ENCODE results near the gene AK6. TPM values are rescaled to one million over a fixed set of nuclear protein-coding genes. Genes with fewer than 3 reads are reported as not detected.

Gene AK6
- total RNA-seq, 2 experiments from 2014 or later = 54.9 to 85.7 TPM

GRCh38 chr5:69414885-69415583 is 45.7 kb upstream of the AK6 start, which contains the start of gene MARVELD2:
Gene MARVELD2, plus strand, starts transcription at chr5:69415116. Its CDS starts 4,270 bp downstream, at chr5:69419386.
- Histone ChIP-seq H3K27ac (ENCODE audit: low read depth, low read length, poor library complexity, severe bottlenecking) (no peak within 1 kb of the TSS), H3K4me2 (ENCODE audit: low read length) (peak within 1 kb of the TSS; percentile 22; the same call in 1 of the 2 replicates), H3K36me3 (ENCODE audit: insufficient read depth, low read length) (peaks cover 73% of the 10 kb centered on the region), H3K4me1 (ENCODE audit: insufficient read depth, low read length, poor library complexity, severe bottlenecking) (no peaks in the 10 kb centered on the region), H3K79me2 (ENCODE audit: insufficient read depth, low read depth, low read length) (no peaks in the 10 kb centered on the region), H2AFZ (ENCODE audit: low read length) (no peak within 1 kb of the TSS), H3K9me2 (ENCODE audit: insufficient read depth, low read length) (no peaks in the 10 kb centered on the region), H4K20me1 (ENCODE audit: insufficient read depth, low read length) (no peaks in the 10 kb centered on the region), H3K4me3 (ENCODE audit: low read depth, low read length, poor library complexity, severe bottlenecking) (no peak within 1 kb of the TSS), H3K9me3 (ENCODE audit: low read length) (no peaks in the 10 kb centered on the region)
- TF ChIP-seq EZH2phosphoT487 (IDR thresholded peaks at IDR 0.05; ENCODE audit: borderline replicate concordance, low read depth, low read length) = no peak
- TF ChIP-seq, protein P1, sequence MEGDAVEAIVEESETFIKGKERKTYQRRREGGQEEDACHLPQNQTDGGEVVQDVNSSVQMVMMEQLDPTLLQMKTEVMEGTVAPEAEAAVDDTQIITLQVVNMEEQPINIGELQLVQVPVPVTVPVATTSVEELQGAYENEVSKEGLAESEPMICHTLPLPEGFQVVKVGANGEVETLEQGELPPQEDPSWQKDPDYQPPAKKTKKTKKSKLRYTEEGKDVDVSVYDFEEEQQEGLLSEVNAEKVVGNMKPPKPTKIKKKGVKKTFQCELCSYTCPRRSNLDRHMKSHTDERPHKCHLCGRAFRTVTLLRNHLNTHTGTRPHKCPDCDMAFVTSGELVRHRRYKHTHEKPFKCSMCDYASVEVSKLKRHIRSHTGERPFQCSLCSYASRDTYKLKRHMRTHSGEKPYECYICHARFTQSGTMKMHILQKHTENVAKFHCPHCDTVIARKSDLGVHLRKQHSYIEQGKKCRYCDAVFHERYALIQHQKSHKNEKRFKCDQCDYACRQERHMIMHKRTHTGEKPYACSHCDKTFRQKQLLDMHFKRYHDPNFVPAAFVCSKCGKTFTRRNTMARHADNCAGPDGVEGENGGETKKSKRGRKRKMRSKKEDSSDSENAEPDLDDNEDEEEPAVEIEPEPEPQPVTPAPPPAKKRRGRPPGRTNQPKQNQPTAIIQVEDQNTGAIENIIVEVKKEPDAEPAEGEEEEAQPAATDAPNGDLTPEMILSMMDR (conservative IDR thresholded peaks at IDR 0.05; ENCODE audit: low read length) = no peak
- BruUV-seq (replicated peaks) = no TSS peak
- ChIA-PET POLR2A (no interaction called here), CTCF (ENCODE audit: unreplicated experiment) (no interaction called here)
- no peak for DNase-seq (ENCODE audit: low spot score)
- intact Hi-C loops (cut with micrococcal nuclease; ENCODE audit: unreplicated experiment) = loop anchor here (5.0 kb wide), 1 partner anchor 323 kb away; the partner anchor contains the start of gene SLC30A5

GRCh38 chr5:69404659-69405330 is 35.5 kb upstream of the AK6 start:
- H3K4me1 ChIP-seq (ENCODE audit: insufficient read depth, low read length, poor library complexity, severe bottlenecking) = no peaks in the 10 kb centered on the region
- BruUV-seq (replicated peaks) = no TSS peak
- H3K4me3 ChIP-seq (ENCODE audit: low read depth, low read length, poor library complexity, severe bottlenecking) = no peak overlapping the region
- CTCF ChIA-PET (ENCODE audit: unreplicated experiment) = no interaction called here
- no peak overlapping the region for H2AFZ ChIP-seq (ENCODE audit: low read length)
- no peaks in the 10 kb centered on the region for H3K9me3 ChIP-seq (ENCODE audit: low read length)
- no peaks in the 10 kb centered on the region for H4K20me1 ChIP-seq (ENCODE audit: insufficient read depth, low read length)
- H3K27ac ChIP-seq (ENCODE audit: low read depth, low read length, poor library complexity, severe bottlenecking) = no peak overlapping the region
- no peaks in the 10 kb centered on the region for H3K79me2 ChIP-seq (ENCODE audit: insufficient read depth, low read depth, low read length)
- no peaks in the 10 kb centered on the region for H3K9me2 ChIP-seq (ENCODE audit: insufficient read depth, low read length)
- no peak for DNase-seq (ENCODE audit: low spot score)
- H3K36me3 ChIP-seq (ENCODE audit: insufficient read depth, low read length) = peaks cover 88% of the 10 kb centered on the region
- no peak overlapping the region for H3K4me2 ChIP-seq (ENCODE audit: low read length)
- intact Hi-C loops (cut with micrococcal nuclease; ENCODE audit: unreplicated experiment) = loop anchor here (10.0 kb wide), 1 partner anchor 140 kb away; no protein-coding TSS in a partner anchor
- POLR2A ChIA-PET = interaction anchor here (2.0 kb wide), 1 partner anchor 11 kb away, joined by 6 read pairs; no protein-coding TSS in a partner anchor
- TF ChIP-seq, protein P1 (conservative IDR thresholded peaks at IDR 0.05; ENCODE audit: low read length) = no peak
- TF ChIP-seq EZH2phosphoT487 (IDR thresholded peaks at IDR 0.05; ENCODE audit: borderline replicate concordance, low read depth, low read length) = no peak
